Endothelial cell of umbilical vein (primary cell): Measurements from ENCODE around the gene MAPK1IP1L. TPM values are rescaled to one million over a fixed set of nuclear protein-coding genes. Genes with fewer than 3 reads are reported as not detected.
A peak's percentile ranks its signal among the peaks of the same experiment; 100 is the strongest.

ENCODE experiments used
- BruUV-seq: library from RNA; stranded (reverse); fragments of 400-500 nt; replicated peaks from 2 replicates; lab custom pipeline; 2021; lab: Mats Ljungman, UMichigan
- CTCF ChIA-PET: fragments of 300-600, 350-600 bp; sonication (Branson Sonifier 250); formaldehyde crosslinking; loops from one replicate; lab custom pipeline; 2021; ENCODE audit warnings: antibody characterized with exemption, inconsistent platforms; lab: Charles Lee
- POLR2A ChIA-PET: fragments of 300-600, 350-600 bp; sonication (Branson Sonifier 250); formaldehyde crosslinking; loops from one replicate; lab custom pipeline; 2021; ENCODE audit warnings: antibody characterized with exemption, inconsistent platforms; lab: Charles Lee
- DNase-seq: peaks from one replicate; pipeline ENCODE4 v3.0.0-alpha.2; 2011; ENCODE audit warnings: low read depth, low spot score
- FAIRE-seq: peaks from 2 replicates; lab custom pipeline; 2011; peaks lifted over from hg19 to GRCh38; lab: Jason Lieb, UNC
- H2AFZ ChIP-seq: 2 replicates; pipeline ENCODE4 v1.6.0; 2012; ENCODE audit warnings: low read depth, low read length, control low read depth, inconsistent platforms
- H3K27ac ChIP-seq: 2 replicates; pipeline ENCODE4 v1.5.1; 2011; ENCODE audit warnings: low read depth, mild to moderate bottlenecking, control low read depth, low read length, moderate library complexity; ENCODE audit not compliant: insufficient read depth
- H3K27me3 ChIP-seq, 2 experiments: 2 replicates each; pipeline versions ENCODE4 v1.6.0 to v1.6.1; 2011; ENCODE audit warnings: low read length in 2 of 2, mixed read lengths in 1 of 2; ENCODE audit not compliant: control insufficient read depth in 2 of 2, insufficient read depth in 2 of 2
- H3K36me3 ChIP-seq, 2 experiments: 2 replicates in 1 of 2; 3 replicates in 1 of 2; pipeline ENCODE4 v1.5.1; 2011; ENCODE audit warnings: low read length in 2 of 2, mild to moderate bottlenecking in 1 of 2, moderate library complexity in 1 of 2; ENCODE audit not compliant: control insufficient read depth in 2 of 2, insufficient read depth in 2 of 2; ENCODE audit errors: extremely low read depth in 1 of 2
- H3K4me1 ChIP-seq: 3 replicates; pipeline ENCODE4 v1.5.1; 2011; ENCODE audit warnings: mild to moderate bottlenecking, low read length; ENCODE audit not compliant: control insufficient read depth, insufficient read depth; ENCODE audit errors: extremely low read depth
- H3K4me2 ChIP-seq: 2 replicates; pipeline ENCODE4 v1.6.1; 2011; ENCODE audit warnings: low read length, control low read depth, mixed read lengths; ENCODE audit not compliant: insufficient read depth
- H3K4me3 ChIP-seq, 3 experiments: fragments of 200-600 bp in 1 of 3; sonication (generic), shearing (Covaris generic) in 1 of 3; replicated peaks in 1 of 3; 2 replicates each; pipeline ENCODE4 v1.5.1; 2011 to 2016; ENCODE audit warnings: control low read depth in 3 of 3, low read length in 3 of 3, mild to moderate bottlenecking in 2 of 3, inconsistent platforms in 1 of 3, low read depth in 1 of 3, moderate library complexity in 1 of 3; ENCODE audit not compliant: insufficient read depth in 1 of 3
- H3K79me2 ChIP-seq: 2 replicates; pipeline ENCODE4 v1.6.0; 2012; ENCODE audit warnings: low read length, inconsistent platforms; ENCODE audit not compliant: control insufficient read depth, insufficient read depth
- H3K9ac ChIP-seq: replicated peaks from 2 replicates; pipeline ENCODE3; 2011; ENCODE audit warnings: low read length, control low read depth; ENCODE audit not compliant: insufficient read depth; ENCODE audit errors: extremely low read depth
- H3K9me1 ChIP-seq: replicated peaks from 3 replicates; pipeline ENCODE4 v1.6.0; 2011; ENCODE audit warnings: mild to moderate bottlenecking, low read length; ENCODE audit not compliant: control insufficient read depth, insufficient read depth; ENCODE audit errors: extremely low read depth
- H3K9me3 ChIP-seq: replicated peaks from 2 replicates; pipeline ENCODE4 v1.5.1; 2012; ENCODE audit warnings: low read length, inconsistent platforms; ENCODE audit not compliant: control insufficient read depth, insufficient read depth
- H4K20me1 ChIP-seq: replicated peaks from 2 replicates; pipeline ENCODE3; 2011; ENCODE audit warnings: mild to moderate bottlenecking, low read length; ENCODE audit not compliant: control insufficient read depth, insufficient read depth; ENCODE audit errors: extremely low read depth
- EZH2 ChIP-seq: IDR thresholded peaks from 2 replicates; pipeline ENCODE4 v1.6.1; 2012; ENCODE audit warnings: borderline replicate concordance, low read depth, mild to moderate bottlenecking, moderate library complexity, low read length, inconsistent platforms; ENCODE audit not compliant: severe bottlenecking
- FOS ChIP-seq: IDR thresholded peaks from 2 replicates; pipeline ENCODE4 v1.6.1; 2011; ENCODE audit warnings: mild to moderate bottlenecking, low read length, moderate library complexity, borderline replicate concordance; ENCODE audit not compliant: insufficient read depth
- GATA2 ChIP-seq: IDR thresholded peaks from 2 replicates; pipeline ENCODE4 v1.7.0; 2011; ENCODE audit warnings: low read depth, mild to moderate bottlenecking, moderate library complexity, mixed read lengths, low read length; ENCODE audit not compliant: insufficient read length, insufficient read depth
- JUN ChIP-seq: IDR thresholded peaks from 2 replicates; pipeline ENCODE4 v1.6.1; 2011; ENCODE audit warnings: borderline replicate concordance, low read depth; ENCODE audit not compliant: insufficient read length, insufficient read depth
- MYC ChIP-seq: IDR thresholded peaks from one replicate; pipeline ENCODE4 v1.6.1; 2011; ENCODE audit warnings: mild to moderate bottlenecking, low read depth, low read length
- POLR2A ChIP-seq: IDR thresholded peaks from 2 replicates; pipeline ENCODE4 v1.6.1; 2012; ENCODE audit warnings: low read depth, mild to moderate bottlenecking, control low read depth, low read length
- POLR2AphosphoS5 ChIP-seq: IDR thresholded peaks from 2 replicates; pipeline ENCODE4 v1.6.1; 2012; ENCODE audit warnings: low read depth, mild to moderate bottlenecking, control low read depth, low read length, moderate library complexity; ENCODE audit not compliant: insufficient read depth
- dilution Hi-C: fragments of 300-500 bp; cut with MboI; formaldehyde crosslinking; loops from one replicate; pipeline ENCODE4 v1.15.0; 2019; ENCODE audit warnings: low sequenced_read_pairs; ENCODE audit not compliant: extremely low pct_ligation_motif_present
- intact Hi-C: fragments of 100-400 bp; cut with micrococcal nuclease; formaldehyde crosslinking; loops from one replicate; pipeline ENCODE4 v1.10.0; 2022
- polyA plus RNA-seq, 4 experiments: library from polyadenylated mRNA; depleted of rRNA in 3 of 4; stranded (reverse) in 3 of 4; unstranded in 1 of 4; fragments of >200 nt; gene quantifications; 2 replicates each; pipeline versions ENCODE4 v1.2.1 to v1.2.3, GENCODE V29; 2011 to 2012; ENCODE audit warnings: missing spikeins in 1 of 4
- total RNA-seq: library from RNA; stranded (reverse); gene quantifications from 2 replicates; pipeline ENCODE4 v1.2.3, GENCODE V29; 2021
- TF ChIP-seq, protein P1 (sequence below): IDR thresholded peaks from 2 replicates; pipeline ENCODE4 v1.6.1; 2011; ENCODE audit not compliant: insufficient read depth, insufficient read length
- TF ChIP-seq, protein P2 (sequence below), 2 donors: IDR thresholded peaks; 1 replicate in 1 of 2; 2 replicates in 1 of 2; pipeline ENCODE4 v1.5.1; 2011; ENCODE audit warnings: low read length in 2 of 2, mild to moderate bottlenecking in 2 of 2, moderate library complexity in 2 of 2, control low read depth in 1 of 2, inconsistent platforms in 1 of 2, low read depth in 1 of 2; ENCODE audit not compliant: insufficient read depth in 1 of 2; ENCODE audit errors: extremely low read depth in 1 of 2

MAPK1IP1L gene
- total and polyA plus RNA-seq, 2 donors (not counting 3 experiments of a cell fraction or from before 2014, with no cell fraction given) = 129 to 208 TPM

DNA sequence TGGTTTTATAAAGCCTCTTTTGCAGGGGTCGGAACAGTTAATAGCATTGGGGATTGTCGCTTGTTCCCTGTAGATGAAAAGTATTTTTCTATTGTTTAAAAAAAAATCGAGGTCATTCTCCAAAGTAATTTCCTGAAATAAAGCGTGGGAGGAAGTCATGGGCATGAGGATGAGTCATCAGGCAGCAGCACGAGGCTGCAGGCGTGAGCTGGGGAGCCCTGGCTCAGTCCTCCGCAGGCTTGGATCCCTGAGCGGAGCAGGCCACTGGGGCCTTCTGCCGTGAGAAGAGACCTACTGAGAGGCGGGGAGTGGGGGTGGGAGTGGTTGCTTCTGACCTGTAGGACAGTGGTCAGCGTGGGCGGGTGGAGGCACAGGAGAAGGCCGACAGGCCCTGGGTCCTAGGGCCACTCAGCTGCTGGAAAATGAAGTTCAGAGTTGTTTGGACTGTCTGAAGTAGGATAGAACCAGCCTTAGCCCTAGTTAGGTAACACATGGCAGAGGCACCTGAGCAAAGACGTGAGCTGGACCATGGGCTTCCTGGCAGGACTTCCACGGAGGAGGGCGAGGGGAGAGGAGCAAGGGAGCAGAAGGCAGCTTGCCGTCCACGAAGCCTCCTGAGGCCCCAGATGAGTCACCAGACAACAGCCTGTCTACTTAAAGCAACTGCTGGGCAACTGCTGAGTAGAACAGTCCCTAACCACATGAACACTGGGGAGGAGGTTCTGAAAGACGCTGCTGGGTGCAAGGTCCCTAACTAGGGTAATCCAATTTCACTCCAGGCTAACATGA lies 56.5 kb downstream of the MAPK1IP1L start:
- dilution Hi-C loops = no loop called here
- peaks cover 26% of the 10 kb centered on the region for H3K4me1 ChIP-seq
- FAIRE-seq (peak; percentile 94), DNase-seq (peak; percentile 94)
- H3K4me3 ChIP-seq = no peak overlapping the region
- TSS peak; percentile 57 for BruUV-seq
- intact Hi-C loops = loop anchor here (1.0 kb wide), 1 partner anchor 21 kb away; the partner anchor contains the start of gene LGALS3
- H3K9me1 ChIP-seq = no peaks in the 10 kb centered on the region
- no peaks in the 10 kb centered on the region for H4K20me1 ChIP-seq
- H3K36me3 ChIP-seq = no peaks in the 10 kb centered on the region
- CTCF ChIA-PET = interaction anchor here (0.6 to 2.0 kb wide), 9 partner anchors 10 to 82 kb away, joined by 3 to 8 read pairs (median 4); partner anchors contain the start of gene MAPK1IP1L
- H3K79me2 ChIP-seq = no peaks in the 10 kb centered on the region
- POLR2A ChIA-PET = interaction anchor here (0.7 to 1.3 kb wide), 3 partner anchors 10 to 30 kb away, joined by 3 read pairs; no protein-coding TSS in a partner anchor
- H3K27ac ChIP-seq = peak overlapping the region; percentile 99
- H3K4me2 ChIP-seq = peak overlapping the region; percentile 48
- H3K27me3 ChIP-seq = no peaks in the 10 kb centered on the region
- H3K9me3 ChIP-seq = no peaks in the 10 kb centered on the region
- peak overlapping the region; percentile 90 for H3K9ac ChIP-seq
- peak overlapping the region; percentile 89 for H2AFZ ChIP-seq
- TF ChIP-seq MYC = peak; percentile 93
- TF ChIP-seq POLR2A = no peak
- peak; percentile 93 for TF ChIP-seq FOS
- TF ChIP-seq GATA2 = no peak
- TF ChIP-seq, protein P1, sequence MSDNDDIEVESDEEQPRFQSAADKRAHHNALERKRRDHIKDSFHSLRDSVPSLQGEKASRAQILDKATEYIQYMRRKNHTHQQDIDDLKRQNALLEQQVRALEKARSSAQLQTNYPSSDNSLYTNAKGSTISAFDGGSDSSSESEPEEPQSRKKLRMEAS = peak; percentile 96
- peak; percentile 99 for TF ChIP-seq JUN
- TF ChIP-seq, protein P2, sequence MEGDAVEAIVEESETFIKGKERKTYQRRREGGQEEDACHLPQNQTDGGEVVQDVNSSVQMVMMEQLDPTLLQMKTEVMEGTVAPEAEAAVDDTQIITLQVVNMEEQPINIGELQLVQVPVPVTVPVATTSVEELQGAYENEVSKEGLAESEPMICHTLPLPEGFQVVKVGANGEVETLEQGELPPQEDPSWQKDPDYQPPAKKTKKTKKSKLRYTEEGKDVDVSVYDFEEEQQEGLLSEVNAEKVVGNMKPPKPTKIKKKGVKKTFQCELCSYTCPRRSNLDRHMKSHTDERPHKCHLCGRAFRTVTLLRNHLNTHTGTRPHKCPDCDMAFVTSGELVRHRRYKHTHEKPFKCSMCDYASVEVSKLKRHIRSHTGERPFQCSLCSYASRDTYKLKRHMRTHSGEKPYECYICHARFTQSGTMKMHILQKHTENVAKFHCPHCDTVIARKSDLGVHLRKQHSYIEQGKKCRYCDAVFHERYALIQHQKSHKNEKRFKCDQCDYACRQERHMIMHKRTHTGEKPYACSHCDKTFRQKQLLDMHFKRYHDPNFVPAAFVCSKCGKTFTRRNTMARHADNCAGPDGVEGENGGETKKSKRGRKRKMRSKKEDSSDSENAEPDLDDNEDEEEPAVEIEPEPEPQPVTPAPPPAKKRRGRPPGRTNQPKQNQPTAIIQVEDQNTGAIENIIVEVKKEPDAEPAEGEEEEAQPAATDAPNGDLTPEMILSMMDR (IDR thresholded peaks at IDR 0.05; ENCODE audit: extremely low read depth in 1 of 2, insufficient read depth in 1 of 2, low read depth in 1 of 2, low read length in 2 of 2) = no peak
- peak; percentile 75 for TF ChIP-seq POLR2AphosphoS5
- no peak for TF ChIP-seq EZH2
